Measurements from ENCODE around the gene GLRX3. TPM values are rescaled to one million over a fixed set of nuclear protein-coding genes. Genes with fewer than 3 reads are reported as not detected.

Gene GLRX3
- total RNA-seq, 1 donor from 2014 or later = 192 TPM

DNA sequence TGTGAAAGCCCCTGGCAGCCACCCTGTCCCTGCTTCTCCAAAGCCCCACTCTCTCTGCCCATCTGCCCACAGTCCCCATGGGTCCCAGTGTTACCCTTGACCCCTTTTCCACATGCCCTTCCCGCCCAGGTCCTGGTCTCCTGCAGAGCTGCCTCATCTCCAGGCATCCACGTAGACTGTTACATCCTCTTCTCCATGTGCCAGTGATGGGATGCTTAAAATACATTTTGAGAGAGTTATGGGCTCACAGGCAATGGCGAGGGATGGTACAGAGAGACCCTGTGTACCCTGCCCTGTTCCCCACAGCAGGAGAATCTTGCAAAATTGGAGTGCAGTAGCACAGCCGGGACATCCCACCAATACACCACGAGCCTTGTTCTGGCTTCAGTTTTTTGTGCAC is 56.8 kb downstream of the GLRX3 start:
- TF ChIP-seq, protein P1, sequence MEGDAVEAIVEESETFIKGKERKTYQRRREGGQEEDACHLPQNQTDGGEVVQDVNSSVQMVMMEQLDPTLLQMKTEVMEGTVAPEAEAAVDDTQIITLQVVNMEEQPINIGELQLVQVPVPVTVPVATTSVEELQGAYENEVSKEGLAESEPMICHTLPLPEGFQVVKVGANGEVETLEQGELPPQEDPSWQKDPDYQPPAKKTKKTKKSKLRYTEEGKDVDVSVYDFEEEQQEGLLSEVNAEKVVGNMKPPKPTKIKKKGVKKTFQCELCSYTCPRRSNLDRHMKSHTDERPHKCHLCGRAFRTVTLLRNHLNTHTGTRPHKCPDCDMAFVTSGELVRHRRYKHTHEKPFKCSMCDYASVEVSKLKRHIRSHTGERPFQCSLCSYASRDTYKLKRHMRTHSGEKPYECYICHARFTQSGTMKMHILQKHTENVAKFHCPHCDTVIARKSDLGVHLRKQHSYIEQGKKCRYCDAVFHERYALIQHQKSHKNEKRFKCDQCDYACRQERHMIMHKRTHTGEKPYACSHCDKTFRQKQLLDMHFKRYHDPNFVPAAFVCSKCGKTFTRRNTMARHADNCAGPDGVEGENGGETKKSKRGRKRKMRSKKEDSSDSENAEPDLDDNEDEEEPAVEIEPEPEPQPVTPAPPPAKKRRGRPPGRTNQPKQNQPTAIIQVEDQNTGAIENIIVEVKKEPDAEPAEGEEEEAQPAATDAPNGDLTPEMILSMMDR (IDR thresholded peaks at IDR 0.05; ENCODE audit: insufficient read depth, low read length, poor library complexity, severe bottlenecking) = no peak
- no peaks in the 10 kb centered on the region for H3K27me3 ChIP-seq (ENCODE audit: control insufficient read depth, insufficient read depth, low read length)
- DNase-seq (ENCODE audit: low read depth) = no peak
- no peak overlapping the region for H3K4me3 ChIP-seq (ENCODE audit: low read depth, low read length)
- H3K36me3 ChIP-seq (ENCODE audit: control insufficient read depth, insufficient read depth, low read length) = no peaks in the 10 kb centered on the region

DNA sequence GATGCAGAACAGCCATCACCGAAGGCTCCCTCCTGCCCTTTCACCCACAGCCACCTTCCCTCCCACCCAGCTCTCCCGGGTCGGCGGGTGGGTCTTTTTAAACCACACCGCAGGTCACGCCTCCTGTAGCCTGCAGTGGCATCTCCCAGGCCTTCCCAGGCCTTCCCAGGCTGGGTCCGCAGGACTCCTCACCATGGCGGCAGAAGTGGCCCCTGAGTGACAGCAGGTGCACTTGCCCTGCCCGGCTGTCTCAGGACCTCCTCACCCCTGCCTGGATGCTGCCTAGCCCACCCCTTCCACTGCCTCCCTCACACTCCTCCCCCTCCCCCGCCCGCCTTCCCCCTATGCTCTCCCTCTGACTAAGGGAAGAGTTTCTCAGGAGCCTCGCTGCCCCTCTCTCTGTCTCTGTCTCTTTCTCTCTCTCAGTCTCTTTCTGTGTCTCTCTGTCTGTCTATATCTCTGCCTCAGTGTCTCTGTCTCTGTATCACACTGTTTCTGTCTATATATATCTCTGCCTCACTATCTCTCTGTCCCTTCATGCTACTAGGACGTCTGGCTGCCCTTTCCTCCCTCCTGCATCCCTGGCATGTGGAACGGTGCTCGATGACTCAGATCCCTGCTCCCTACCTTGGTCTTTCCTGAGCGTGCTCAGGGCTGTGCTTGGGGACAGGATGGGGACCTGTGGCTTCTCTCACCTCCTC is 57.5 kb downstream of the GLRX3 start:
- TF ChIP-seq, protein P1 (IDR thresholded peaks at IDR 0.05; ENCODE audit: insufficient read depth, low read length, poor library complexity, severe bottlenecking) = no peak
- no peak for DNase-seq (ENCODE audit: low read depth)
- no peaks in the 10 kb centered on the region for H3K27me3 ChIP-seq (ENCODE audit: control insufficient read depth, insufficient read depth, low read length)
- no peak overlapping the region for H3K4me3 ChIP-seq (ENCODE audit: low read depth, low read length)
- H3K36me3 ChIP-seq (ENCODE audit: control insufficient read depth, insufficient read depth, low read length) = no peaks in the 10 kb centered on the region

DNA sequence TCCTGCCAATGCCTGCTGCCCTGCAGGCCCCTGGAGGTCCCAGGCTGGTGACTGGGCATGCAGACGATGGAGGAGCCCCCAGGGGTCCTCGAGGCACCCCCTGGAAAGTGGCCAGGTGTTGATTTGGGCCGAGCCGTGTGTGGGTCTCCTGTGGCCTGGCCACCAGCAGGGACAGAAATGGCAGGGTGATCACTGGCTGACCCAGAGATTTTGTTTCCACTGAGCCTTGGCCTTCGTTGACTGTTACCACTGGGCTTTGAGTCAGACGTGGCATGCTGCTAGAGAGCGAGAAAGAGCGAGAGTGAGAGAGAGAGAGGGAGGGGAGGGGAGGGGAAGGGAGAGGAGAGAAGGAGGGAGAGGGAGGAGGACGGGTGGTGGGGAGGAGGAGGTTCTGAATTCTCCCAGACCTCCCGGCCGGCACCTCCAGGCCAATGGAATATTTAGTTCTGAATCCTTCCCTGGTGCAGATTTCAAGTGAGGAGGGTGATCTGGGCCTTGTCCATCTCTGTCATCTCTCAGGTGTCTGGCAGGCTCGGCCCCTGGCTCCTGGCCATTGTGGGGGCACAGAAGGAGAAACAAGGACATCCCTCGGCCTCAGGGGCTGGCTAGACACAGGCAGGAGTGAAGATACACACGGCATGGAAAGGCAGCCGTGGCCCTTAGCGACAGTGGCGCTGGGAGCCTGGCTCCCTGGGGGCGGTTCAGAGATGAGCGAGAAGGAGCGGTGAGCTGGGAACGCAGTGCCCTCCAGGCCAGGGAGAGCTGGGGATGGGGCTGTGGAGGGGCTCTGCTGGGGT is 58.2 kb downstream of the GLRX3 start:
- Histone ChIP-seq H3K36me3 (ENCODE audit: control insufficient read depth, insufficient read depth, low read length) (no peaks in the 10 kb centered on the region), H3K4me3 (ENCODE audit: low read depth, low read length) (no peak overlapping the region), H3K27me3 (ENCODE audit: control insufficient read depth, insufficient read depth, low read length) (no peaks in the 10 kb centered on the region)
- TF ChIP-seq, protein P1 (IDR thresholded peaks at IDR 0.05; ENCODE audit: insufficient read depth, low read length, poor library complexity, severe bottlenecking) = no peak
- no peak for DNase-seq (ENCODE audit: low read depth)

DNA sequence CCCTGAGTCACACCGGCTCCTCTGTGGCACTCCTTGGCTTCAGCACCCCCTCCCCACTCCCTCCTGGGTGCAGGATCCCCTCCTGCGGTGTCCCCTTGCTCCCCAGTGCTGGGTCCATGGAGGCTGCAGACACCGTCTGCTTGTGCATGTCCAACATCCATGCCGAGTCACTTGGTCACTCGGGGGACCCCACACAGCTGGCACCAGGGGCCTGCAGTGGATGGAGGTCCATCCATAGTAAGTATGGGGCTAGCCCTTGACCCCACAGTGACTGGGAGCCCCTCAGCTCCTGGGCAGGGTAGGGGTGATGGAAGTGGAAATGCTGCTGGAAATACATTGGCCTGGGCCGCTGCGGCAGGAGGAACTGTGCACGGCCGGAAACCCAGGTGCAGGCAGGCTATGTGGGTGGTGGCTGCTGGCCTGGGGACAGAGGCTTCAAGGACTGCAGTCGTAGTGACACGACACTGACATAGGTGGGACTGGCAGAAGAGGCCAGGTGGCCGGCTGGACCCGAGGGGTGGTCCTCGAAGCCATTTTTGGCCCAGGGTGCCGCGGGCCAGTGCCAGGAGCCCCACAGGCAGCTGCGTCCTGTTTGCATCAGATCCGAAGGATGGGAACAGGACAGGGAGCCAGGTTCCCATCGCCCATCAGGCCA is 58.9 kb downstream of the GLRX3 start:
- Histone ChIP-seq H3K27me3 (ENCODE audit: control insufficient read depth, insufficient read depth, low read length) (peaks cover 1% of the 10 kb centered on the region), H3K4me3 (ENCODE audit: low read depth, low read length) (no peak overlapping the region), H3K36me3 (ENCODE audit: control insufficient read depth, insufficient read depth, low read length) (no peaks in the 10 kb centered on the region)
- TF ChIP-seq, protein P1 (IDR thresholded peaks at IDR 0.05; ENCODE audit: insufficient read depth, low read length, poor library complexity, severe bottlenecking) = no peak
- no peak for DNase-seq (ENCODE audit: low read depth)

DNA sequence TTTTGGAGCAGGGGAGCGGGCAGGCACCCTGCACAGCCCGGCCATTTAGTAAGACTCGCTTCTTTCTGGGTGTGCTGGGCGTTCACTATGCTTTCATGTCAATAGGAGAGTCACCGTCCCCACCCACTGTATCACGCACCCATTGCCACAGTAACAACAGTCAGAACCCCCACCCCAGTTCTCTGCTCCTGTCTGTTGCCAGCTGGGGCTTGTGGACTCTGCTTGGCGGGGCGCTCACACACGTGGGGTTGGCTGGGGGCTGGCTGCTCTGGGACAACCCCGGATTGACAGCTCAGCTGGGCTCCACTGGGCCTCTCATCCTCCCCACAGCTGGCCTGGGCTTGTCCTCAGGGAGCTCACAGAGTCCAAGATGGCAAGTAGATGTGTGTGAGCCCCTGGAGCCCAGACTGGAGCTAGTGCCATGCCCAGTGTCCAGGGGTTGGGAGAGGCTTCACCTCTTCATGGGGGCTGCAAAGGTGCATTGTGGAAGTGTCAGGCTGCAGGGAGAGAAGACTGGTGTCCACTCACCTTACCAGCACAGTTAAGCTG is 59.6 kb downstream of the GLRX3 start:
- TF ChIP-seq, protein P1 (IDR thresholded peaks at IDR 0.05; ENCODE audit: insufficient read depth, low read length, poor library complexity, severe bottlenecking) = no peak
- no peak for DNase-seq (ENCODE audit: low read depth)
- Histone ChIP-seq H3K36me3 (ENCODE audit: control insufficient read depth, insufficient read depth, low read length) (no peaks in the 10 kb centered on the region), H3K4me3 (ENCODE audit: low read depth, low read length) (no peak overlapping the region), H3K27me3 (ENCODE audit: control insufficient read depth, insufficient read depth, low read length) (peaks cover 2% of the 10 kb centered on the region)
